T-helper 9 cell (primary cell): ENCODE data around the gene SEC14L5.
A peak's percentile ranks its signal among the peaks of the same experiment; 100 is the strongest.
"Not testable (repeated sequence)": the region's sequence is repeated elsewhere in the genome, so short reads cannot be mapped to it uniquely, and the experiment has no call there.

ENCODE experiments used
- DNase-seq: peaks from one replicate; pipeline ENCODE4 v3.0.0-alpha.2; 2020
- total RNA-seq, 2 donors: gene quantifications; one replicate each; lab custom pipeline; 2026; lab: John Stamatoyannopoulos, UW

Gene SEC14L5
- total RNA-seq, result 0 reads per million in 2 donors

DNA sequence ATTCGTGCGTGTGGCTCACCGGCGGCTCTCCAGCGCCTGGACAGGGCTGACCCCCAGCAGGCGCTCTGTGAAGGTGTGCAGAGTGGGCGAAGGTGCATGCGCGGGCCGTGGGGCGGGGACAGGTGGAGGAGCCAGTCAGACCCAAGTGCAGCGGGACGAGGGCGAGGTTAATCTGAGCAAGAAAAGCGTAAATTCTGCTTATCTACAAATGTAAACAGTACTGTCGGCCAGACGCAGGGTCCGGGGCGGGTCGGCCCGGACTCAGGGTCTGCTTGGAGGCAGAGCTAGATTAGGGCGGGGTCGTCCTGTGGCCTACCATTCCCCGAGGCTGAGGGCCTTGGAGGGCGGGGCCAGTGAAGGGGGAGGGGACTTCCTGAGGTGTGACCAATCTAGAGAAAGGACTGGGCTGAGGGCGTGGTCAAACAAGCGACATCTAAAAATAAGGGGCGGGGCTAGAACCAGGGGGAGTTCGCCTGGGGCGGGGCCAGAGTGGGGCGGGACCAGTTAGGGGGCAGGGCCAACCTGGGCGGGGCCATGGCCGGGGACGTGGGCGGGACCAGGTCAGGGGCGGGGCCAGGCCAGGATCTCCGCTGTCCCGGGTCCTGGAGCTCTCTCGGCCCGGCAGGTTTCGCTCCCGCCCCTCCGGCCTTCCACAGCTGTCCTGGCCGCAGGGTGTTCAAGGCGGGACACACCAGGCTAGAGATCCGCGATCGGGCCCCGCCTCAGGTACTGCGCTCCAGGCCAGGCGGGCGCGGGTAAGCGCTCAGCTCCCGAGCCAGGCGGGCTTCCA, at the start of gene SEC14L5:
Gene SEC14L5 (plus strand): TSS at position 611 of the 790 bp plus-strand sequence. CDS start 994 bp downstream, outside the sequence.
- DNase-seq, result peak; percentile 89

DNA sequence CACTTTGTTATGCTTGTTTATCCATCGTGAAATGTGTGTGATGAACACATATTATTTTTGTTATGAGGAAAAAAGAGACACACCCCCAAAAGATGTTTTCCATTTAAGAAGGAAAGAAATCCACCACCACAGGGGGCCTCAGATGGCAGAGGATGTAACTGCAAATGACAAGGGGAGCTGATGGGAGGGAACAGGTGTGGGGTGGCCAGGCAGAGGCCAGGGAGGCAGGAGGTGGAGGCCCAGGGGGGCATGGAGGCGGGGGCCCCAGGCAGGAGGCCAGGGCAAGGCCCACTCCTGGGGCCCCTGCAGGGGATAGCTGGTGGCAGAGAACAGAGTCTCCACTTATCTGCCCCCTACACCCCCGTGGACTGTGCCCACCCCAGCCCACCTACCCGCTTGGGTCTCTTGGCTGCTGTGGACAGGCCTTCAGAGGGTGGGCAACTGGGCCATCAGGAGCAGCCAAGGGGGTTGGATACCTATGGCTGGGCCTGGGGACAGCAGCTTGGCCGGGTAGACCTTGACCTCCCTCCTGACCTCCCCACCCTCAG, 49.2 kb upstream of the SEC14L5 start:
- DNase-seq, result no peak

DNA sequence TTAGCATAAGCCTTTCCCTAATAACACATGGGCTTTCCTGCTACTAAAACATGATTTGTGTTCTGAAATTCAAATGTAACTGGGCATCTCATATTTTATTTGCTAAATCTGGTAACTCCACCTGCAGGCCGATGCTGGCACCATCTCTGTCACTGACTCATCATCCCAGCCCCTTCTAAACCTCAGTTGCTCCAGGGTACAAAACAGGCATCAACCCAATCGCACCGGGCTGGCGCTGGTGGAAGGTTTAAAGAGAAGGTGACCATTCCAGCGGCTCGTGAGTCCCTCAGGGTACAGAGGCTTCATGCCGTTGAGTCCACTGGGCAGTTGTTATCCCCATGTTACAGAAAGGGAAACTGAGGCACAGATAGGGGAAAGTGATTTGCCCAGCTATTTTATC, 48.3 kb upstream of the SEC14L5 start:
- DNase-seq, result no peak

DNA sequence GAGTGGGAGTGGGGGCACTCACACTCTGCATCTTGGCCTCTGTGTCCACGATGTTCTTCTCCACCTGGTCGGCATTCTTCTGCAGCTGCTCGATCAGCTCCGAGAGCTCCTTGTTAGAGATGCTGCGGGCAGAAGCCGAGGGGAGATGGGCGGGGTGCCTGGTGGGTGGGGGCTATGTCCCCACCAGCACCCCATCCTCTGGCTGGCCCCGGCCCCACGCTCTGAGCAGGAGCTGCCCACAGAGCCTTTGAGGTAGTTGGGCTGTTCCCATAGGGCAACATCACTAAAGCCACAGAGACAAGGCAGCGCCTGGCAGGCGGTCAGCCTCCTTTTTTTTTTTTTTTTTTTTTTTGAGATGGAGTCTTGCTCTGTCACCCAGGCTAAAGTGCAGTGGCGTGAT, 47.3 kb upstream of the SEC14L5 start:
- no peak for DNase-seq

DNA sequence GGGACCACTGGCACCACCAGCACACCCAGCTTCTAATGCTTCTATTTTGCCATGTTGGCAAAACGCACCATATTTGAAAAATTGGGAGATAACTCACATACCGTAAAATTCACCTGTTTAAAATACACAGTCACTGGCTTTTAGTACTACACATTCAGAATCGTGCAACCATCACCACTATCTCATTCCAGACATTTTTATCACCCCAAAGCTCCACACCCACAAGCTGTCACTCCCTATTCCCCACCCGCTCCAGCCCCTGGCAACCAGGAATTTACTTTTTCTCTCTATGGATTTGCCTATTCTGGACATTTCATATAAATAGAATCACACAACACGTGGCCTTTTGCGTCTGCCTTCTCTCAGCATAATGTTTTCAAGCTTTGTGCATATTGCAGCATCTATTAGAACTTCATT, 46.2 kb upstream of the SEC14L5 start:
- no peak for DNase-seq

DNA sequence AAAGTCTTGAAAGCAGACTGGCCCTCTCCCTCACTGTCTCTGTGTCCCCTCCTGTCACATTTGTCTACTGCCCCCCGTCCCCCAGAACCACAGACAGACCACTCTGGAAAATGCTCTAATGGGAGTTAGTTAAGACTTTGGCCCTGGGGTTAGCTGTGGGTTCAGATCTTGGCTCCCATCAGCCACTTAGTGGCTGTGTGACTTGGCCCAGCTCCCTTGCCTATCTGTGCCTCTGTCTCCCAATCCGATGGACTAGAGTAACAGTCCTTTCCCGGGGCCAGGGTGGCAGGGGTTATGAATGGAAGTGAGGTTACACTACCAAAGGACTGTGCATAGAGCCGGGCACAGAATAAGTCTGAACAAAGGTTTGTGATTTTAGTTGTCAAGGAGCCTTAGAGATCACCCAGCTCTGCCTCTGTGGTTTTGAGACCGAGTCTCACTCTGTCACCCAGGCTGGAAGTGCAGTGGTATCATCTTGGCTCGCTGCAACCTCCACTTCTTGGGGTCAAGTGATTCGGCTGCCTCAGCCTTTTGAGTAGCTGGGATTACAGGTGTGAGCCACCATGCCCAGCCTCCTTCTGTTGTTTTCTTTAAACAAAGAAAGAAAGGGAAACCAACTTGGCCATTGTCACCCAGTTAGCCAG, 44.9 kb upstream of the SEC14L5 start:
- no peak for DNase-seq

DNA sequence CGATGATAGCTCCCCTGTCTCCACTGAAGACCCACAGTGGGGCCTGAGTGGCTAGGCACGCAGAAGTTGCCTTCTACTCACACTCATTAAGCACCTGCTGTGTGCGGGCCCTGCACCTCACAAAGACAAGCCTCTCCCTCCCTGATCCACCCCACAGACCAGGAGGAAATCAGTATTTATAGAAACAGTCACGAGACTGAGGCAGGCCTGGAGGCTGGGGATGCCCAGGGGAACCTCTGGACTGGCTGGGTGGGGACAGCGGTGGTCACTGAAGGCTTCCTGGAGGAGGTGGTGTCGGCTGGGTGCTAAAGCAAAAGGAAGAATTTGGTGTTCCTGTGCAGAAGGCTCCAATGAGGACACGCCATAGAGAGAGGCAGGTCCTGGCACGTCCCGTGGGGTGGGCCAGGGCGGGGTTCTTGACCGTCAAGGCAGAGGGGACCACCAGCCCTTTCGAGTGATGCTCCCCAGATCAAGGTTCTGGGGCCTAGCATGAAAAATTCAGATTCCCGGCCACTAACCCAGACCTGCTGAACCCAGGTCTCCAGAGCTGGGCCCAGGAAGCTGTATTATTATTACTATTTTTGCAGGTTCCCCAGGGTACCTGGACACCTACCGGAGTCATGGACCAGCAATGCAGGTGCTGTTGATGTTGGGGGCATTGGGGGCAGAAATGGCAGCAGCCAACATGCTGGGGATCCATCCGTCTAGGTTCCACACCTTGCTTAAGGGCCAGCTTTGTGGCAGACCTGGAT, 44.2 kb upstream of the SEC14L5 start:
- no peak for DNase-seq

DNA sequence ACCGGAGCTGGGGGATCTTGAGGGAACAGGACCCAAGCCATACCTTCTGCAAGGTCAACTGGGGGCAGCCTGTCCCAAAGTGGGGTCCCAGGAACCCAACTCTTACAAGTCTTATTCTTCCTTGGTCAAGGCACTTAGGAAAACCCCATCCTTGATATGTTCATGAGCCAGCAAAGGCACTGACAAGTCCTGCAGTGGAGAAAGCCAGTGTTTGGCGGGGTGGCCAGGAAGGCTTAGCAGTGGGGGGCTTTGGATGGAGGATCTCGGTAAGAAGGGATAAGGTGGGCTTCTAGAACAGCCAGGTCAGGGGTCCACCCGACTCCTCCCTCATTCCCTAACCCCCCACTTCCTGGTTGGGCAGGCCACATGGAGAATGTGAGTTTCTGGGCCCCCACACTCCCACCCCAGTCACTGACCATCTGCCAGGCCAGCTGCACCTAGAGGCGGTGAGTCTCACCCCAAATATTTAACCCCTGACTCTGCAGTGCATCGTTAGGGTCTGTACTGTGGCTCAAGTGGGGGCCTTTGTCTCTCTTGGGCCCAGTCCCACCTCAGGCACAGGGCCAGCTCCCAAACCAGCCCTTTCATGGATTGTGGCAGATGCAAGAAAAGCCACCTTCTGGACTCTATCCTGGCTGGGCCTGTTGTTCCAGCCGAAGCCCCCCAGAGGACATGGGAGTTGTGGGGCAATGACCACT, 43.5 kb upstream of the SEC14L5 start:
- no peak for DNase-seq

DNA sequence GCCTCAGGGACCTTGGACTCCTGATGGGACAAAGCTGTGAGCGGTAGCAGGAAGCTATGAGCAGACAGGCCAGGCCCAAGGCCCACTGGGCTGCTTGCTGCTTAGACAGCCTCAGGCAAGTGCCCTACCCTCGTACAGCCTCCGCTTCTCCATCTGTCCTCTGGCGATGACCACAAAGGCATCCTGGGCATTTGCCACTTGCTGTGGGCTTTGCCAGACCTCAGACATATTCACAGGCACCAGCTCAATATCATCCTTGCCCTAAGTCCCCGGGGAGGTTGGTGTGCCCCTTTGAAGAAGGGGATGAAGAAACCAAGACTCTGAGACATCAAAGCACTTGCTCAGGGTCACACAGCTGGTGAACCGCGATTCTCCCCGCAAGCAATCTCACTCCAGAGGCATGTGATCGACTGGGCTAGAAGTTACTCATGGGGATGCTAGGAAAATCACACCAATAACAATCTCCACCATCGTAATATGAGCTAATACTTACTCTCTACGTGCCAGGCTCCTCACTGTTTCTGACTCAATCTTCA, 42.8 kb upstream of the SEC14L5 start:
- DNase-seq, result no peak

DNA sequence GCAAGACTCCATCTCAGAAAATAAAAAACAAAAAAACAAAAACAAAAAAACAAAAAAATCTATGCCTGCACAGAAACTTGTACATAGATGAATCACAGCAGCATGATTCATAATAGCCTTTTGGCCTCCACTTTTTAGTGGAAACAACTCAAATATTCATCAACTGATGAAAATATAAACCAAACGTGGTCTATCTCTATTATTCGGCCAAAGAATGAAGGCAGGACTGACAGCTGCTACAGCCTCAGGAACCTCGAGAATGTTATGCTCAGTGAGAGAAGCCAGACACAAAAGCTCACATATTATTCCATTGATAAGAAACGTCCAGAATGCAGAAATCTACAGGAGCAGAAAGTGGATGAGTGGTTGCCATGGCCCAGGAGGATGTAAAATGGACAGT, 41.0 kb upstream of the SEC14L5 start:
- no peak for DNase-seq

DNA sequence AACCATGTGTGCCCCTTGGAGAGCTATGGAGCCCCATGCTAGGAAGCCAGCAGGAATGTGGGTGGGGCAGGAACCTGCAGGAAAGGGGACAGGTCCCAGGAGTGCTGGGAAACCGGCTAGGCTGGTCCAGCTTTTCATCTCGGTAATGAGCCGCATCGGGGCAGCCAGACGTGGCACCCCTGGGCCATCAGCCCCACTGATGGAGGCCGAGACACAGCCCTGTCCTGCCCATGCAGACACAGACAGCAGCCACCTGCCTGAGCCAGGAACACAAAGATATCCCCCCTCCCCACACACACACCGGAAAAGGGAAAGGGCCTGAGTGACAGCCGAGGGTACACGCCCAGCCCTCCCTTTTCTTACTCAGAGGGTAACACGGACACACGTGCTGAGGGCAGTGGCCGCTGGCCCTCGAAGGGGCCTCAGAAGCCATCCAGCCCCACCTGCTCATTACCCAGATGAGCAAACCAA, 39.3 kb upstream of the SEC14L5 start:
- no peak for DNase-seq

DNA sequence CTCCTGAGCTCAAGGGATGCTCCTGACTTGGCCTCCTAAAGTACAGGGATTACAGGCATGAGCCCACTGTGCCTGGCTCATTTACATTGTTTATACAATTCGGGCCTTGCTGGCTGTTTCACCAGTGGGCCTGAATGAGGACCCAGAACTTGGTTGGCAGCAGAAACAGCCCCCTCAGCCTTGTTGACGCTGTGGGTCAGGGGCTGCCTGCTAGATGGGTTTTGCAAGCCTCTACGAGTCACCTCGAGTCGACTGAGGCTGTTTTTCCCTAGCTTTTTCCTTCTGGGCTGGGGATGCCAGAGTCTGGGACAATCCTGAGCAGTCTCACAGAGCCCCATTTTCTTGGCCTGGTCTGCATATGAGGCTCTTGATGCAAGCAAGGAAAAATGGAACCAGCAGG, 37.3 kb upstream of the SEC14L5 start:
- no peak for DNase-seq

DNA sequence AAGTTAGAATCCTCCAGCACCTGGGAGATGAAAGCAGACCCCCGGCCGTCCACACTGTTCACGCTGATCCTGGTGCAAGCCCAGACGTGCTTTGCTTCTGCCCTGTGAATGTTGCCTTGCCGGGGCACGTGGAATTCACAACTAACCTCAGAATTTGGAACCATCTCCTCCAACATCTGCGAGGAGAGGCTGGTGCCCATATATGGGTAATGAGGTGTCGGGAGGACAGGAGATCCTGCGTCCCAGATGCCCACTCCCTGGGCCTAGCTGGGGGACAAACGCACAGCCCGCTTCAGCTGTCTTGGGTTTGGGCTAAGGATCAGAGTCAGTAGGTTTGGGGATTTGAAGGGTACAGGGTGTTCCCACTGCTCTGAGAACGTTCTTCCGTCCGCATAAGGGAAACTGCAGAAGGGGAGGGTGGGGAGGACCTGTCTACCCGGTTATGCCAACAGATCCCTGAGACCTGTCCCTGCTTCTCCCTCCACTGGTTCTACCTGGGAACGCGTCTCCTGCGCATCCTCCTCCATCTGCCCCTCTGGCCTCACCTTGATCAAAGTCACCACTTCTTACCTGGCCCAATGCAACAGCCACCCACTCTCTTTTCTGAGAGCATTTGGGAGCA, 35.3 kb upstream of the SEC14L5 start:
- DNase-seq, result no peak

DNA sequence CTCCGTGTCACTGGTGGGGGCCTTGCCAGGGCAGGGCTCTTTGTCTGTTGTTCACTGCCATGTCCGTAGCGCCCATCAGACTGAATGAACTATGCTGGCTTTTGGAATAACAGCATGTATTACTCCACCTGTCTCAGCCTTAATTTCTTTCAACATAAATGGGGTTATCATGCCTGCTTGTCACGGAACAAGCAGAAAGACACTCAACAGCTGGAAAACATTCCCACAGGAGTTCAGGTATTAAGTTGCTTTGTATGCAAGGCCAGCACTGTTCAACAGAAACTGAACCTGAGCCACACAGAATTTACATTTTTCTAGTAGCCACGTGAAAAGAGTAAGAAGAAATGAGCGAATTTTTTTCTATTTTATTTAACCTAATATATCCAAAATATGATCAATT, 34.3 kb upstream of the SEC14L5 start:
- no peak for DNase-seq

DNA sequence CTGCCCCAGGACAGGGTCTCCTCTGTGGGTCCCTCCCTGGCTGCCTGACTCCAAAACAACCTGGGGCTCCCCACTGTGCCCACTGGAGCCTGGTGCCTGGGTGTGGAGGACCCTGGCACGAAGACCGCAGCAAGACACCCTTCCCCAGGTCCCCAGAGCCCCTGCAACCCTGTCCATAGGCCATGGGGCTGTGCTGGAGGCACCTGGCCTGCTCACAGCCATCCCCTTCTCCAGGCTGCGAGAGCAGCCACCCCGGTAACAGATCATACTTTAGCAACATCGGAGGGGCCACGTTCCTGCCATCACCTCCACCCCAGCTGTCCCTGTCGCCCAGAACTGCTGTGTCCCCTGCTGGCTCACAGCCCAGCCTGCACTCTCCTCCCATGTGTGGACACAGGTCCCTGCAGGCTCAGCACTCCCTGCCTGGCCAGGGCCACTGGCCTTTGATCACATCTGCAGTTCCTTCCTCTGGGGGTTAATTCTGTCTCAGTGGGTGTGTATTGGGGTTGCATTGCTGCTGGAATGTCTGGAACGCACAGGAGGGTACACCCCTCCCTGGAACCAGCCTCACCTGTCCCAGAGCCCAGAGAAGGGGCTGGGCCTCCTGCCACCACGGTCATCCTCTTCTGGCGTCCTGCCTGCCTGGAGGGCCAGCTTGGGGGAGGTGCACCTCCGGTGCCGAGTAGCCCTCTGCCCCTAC, 33.4 kb upstream of the SEC14L5 start:
- DNase-seq, result no peak

DNA sequence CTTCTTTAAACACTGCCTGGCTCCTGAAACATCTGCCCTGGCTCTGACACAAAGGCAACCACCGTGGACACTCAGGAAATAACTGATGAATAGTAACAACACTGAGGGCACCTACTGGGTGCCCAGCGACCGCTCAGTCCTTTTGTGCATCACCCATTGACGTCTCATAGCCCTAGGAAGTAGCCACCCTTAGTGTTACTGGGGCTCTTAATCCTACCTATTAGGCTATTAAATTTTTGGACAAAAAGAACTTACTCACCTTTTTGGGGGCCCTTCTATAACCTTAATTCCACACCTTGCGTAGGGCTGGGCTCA, 32.9 kb upstream of the SEC14L5 start:
- DNase-seq, result no peak

DNA sequence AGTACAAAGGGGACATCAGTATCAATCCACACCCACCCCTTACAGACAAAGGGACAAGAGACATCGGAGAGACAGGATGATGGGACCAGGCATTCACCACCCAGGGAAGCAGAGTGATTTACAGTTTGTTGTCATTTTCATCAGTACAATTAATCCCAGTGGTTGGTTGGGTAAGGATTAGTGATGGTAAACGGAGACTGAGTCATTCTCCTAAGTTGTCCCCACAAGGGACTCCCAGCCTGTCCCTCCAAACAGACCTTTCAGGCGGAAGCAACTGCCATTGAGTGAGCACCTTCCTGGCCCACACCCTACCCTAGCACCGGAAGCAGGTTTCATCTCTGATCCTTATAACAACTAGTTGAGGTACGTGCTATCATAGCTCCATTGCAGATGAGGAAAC, 32.3 kb upstream of the SEC14L5 start:
- DNase-seq, result no peak

DNA sequence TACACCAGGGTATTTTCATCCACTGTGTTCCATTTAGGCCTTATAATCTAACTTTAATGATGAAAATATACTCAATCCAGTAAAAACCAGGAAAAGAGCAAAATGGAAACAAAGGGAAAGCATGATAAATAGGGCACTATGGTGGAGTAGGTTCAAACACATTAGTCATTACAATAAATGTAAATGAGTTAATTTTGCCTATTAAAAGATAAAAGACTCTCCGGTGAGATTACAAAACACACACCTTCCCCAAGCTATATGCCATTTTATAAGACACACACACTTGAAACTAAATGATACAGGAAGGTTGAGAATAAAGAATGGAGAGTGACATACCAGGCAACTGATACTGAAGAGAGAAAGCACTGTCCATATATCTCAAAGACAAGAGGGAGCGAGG, 31.2 kb upstream of the SEC14L5 start:
- DNase-seq, result no peak

DNA sequence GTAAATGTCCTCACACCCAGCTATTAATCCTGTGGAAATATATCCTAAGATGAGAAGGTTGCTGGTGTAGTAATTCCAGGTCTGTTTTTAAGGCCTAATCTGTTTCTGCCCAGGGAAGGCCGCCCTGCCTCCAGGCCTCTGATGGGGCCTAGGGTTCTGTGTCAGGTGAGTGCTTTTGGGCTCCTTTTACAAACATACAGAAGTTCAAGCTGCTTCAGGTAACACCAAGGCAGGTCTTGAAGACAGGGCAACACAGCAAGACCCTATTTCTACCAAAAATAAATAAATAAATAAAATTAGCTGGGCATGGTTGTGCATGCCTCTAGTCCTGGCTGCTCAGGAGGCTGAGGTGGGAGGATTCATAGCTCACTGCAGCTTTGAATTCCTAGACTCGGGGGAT, 30.5 kb upstream of the SEC14L5 start:
- no peak for DNase-seq

DNA sequence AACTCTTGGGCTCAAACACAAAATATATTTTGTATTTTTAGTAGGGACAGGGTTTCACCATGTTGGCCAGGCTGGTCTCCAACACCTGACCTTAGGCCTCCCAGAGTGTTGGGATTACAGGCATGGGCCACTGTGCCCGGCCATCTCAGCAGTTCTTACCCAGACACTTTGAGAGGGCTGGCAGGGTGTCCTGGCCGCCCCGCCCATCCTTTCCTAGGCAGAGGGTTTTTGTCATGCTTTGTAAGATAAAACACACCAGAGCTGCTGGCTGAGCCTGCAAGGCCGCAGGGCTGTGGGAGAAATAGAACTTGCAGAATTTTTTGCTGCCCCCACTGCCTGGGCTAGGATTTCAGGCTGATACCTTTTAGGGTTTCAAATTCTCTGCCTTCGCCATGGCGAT, 29.9 kb upstream of the SEC14L5 start:
- no peak for DNase-seq

DNA sequence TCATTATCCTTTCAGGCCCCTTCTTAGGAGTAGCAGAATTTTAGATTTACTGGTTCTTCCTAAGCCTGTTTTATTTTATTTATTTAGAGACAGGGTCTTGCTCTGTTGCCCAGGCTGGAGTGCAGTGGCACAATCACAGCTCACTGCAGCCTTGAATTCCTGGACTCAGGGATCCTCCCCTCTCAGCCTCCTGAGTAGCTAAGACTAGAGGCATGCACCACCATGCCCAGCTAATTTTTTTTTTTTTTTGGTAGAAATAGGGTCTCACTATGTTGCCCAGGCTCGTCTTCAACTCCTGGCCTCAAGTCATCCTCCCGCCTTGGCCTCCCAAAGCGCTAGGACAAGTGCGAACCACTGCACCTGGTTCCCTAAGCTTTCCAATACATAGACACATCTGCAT, 28.5 kb upstream of the SEC14L5 start:
- DNase-seq, result not testable (repeated sequence)
